HG03060 (cell line): ENCODE data around the gene AARS1.
A peak's percentile ranks its signal among the peaks of the same experiment; 100 is the strongest.
"Not testable (repeated sequence)": the region's sequence is repeated elsewhere in the genome, so short reads cannot be mapped to it uniquely, and the experiment has no call there.

Experiments used
- ATAC-seq: cut with Tn5 transposase; IDR thresholded peaks from one replicate; pipeline ENCODE4 v1.9.1; 2021; ENCODE audit warnings: low read depth, moderate number of reproducible peaks; ENCODE audit not compliant: unreplicated experiment

Gene AARS1

GRCh38 chr16:70289229-70290094 lies at the start of gene AARS1:
Gene AARS1 (minus strand): TSS chr16:70289506. CDS start chr16:70282763, 6,743 bp downstream.
- peak; percentile 87 for ATAC-seq

- ATAC-seq = no peak
Observed at GRCh38 chr16:70337814-70338213, 48.5 kb upstream of the AARS1 start.

- not testable (repeated sequence) for ATAC-seq
Observed at GRCh38 chr16:70332728-70333127, 43.4 kb upstream of the AARS1 start.

GRCh38 chr16:70331588-70332358 lies 42.5 kb upstream of the AARS1 start:
- ATAC-seq = no peak

GRCh38 chr16:70331091-70331490 lies 41.8 kb upstream of the AARS1 start:
- ATAC-seq = no peak

- ATAC-seq = no peak
Observed at GRCh38 chr16:70324998-70325747, 35.9 kb upstream of the AARS1 start.

- ATAC-seq = no peak
Observed at GRCh38 chr16:70320121-70320520, 30.8 kb upstream of the AARS1 start.

GRCh38 chr16:70307726-70308125 lies 18.4 kb upstream of the AARS1 start:
- ATAC-seq = not testable (repeated sequence)

- ATAC-seq = no peak
Observed at GRCh38 chr16:70306880-70307279, 17.6 kb upstream of the AARS1 start.

GRCh38 chr16:70304892-70305448 lies 15.7 kb upstream of the AARS1 start:
- ATAC-seq = no peak

GRCh38 chr16:70302745-70303144 lies 13.4 kb upstream of the AARS1 start:
- ATAC-seq = no peak

GRCh38 chr16:70301121-70301520 lies 11.8 kb upstream of the AARS1 start:
- ATAC-seq = no peak

GRCh38 chr16:70298988-70299938 lies 10.0 kb upstream of the AARS1 start, which contains the start of gene DDX19B:
Gene DDX19B (plus strand): TSS chr16:70299186. CDS start chr16:70299298, 112 bp downstream.
- no peak for ATAC-seq

GRCh38 chr16:70295634-70296033 lies 6.3 kb upstream of the AARS1 start:
- no peak for ATAC-seq

- no peak for ATAC-seq
Observed at GRCh38 chr16:70294385-70295025, 5.2 kb upstream of the AARS1 start.

- ATAC-seq = not testable (repeated sequence)
Observed at GRCh38 chr16:70292148-70292547, 2.8 kb upstream of the AARS1 start.

- no peak for ATAC-seq
Observed at GRCh38 chr16:70290949-70291519, 1.7 kb upstream of the AARS1 start.

- ATAC-seq = not testable (repeated sequence)
Observed at GRCh38 chr16:70287304-70287971, 1.9 kb downstream of the AARS1 start.
